Mucosa of stomach (tissue), 1 donor: ENCODE measurements around the gene PLA2G4A.

Experiments
- H3K27me3 ChIP-seq: one replicate; pipeline ENCODE4 v1.7.0; 2013; ENCODE audit warnings: mild to moderate bottlenecking, low read length; ENCODE audit not compliant: control insufficient read depth, insufficient read depth
- H3K36me3 ChIP-seq: one replicate; pipeline ENCODE4 v1.7.0; 2013; ENCODE audit warnings: low read length; ENCODE audit not compliant: control insufficient read depth, insufficient read depth
- H3K4me1 ChIP-seq: one replicate; pipeline ENCODE4 v1.7.0; 2013; ENCODE audit warnings: mild to moderate bottlenecking, low read length; ENCODE audit not compliant: control insufficient read depth, insufficient read depth
- H3K4me3 ChIP-seq: one replicate; pipeline ENCODE4 v1.7.0; 2013; ENCODE audit warnings: low read length
- H3K9ac ChIP-seq: one replicate; pipeline ENCODE4 v1.7.0; 2013; ENCODE audit warnings: mild to moderate bottlenecking, low read length, moderate library complexity
- H3K9me3 ChIP-seq: one replicate; pipeline ENCODE4 v1.7.0; 2013; ENCODE audit warnings: mild to moderate bottlenecking, low read length, moderate library complexity; ENCODE audit not compliant: control insufficient read depth
- donor health status: Pancreatic carcinoma.

PLA2G4A gene

DNA sequence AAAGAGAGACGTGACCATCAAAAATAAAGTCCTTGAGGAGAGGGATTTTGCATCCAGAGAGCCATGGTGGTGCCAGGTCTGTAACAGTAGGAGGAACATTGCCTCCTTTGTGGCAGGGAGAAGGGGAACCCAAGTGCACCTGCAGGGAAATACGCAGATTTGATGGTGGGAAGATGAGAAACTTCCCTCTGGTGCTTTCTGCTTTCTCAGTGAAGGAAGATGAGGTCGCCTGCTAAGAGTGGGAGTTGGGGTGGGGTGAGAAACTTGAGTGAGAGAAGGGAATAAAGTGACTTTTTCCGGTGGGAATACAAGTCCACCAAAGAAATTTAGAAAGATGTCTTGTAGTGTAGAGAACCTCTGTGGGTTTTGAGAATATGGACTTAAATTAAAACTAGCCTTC is 9.1 kb downstream of the PLA2G4A start:
- H3K9ac ChIP-seq: no peak overlapping the region
- no peaks in the 10 kb centered on the region for H3K27me3 ChIP-seq
- H3K36me3 ChIP-seq: no peaks in the 10 kb centered on the region
- no peak overlapping the region for H3K4me3 ChIP-seq
- H3K4me1 ChIP-seq: peaks cover 26% of the 10 kb centered on the region
- H3K9me3 ChIP-seq: no peaks in the 10 kb centered on the region

DNA sequence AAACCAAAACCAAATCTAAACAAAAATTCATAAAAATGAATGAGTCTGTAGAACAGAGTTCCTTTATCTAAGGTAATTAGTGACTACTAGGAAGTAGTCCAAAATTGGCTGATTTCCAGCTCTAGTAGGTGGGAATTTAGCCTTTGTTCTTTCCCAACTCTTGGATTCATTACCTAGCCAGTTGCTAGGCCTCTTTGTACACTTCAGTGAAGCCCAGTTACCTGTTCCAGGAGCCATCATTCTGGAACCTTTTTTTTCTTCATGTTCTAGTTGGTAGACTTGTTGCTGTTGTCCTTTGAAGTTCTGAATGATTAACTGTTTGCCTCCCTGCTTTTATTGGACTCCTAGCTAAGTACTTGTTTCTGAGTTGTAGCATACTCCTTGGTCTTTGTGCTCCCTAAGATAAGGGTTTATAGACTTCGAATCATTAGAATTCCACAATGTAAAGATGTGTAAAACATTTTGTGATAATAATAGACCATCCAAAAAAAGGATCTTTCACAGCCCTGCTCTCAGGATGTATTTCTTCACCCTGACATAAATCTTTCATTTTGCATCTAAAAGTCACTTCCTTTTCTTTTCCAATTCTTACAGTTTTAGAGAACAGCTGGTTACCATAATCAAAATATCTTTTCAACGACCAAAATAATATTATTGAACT is 9.8 kb downstream of the PLA2G4A start:
- no peaks in the 10 kb centered on the region for H3K9me3 ChIP-seq
- no peak overlapping the region for H3K9ac ChIP-seq
- no peaks in the 10 kb centered on the region for H3K36me3 ChIP-seq
- peaks cover 31% of the 10 kb centered on the region for H3K4me1 ChIP-seq
- H3K27me3 ChIP-seq: no peaks in the 10 kb centered on the region
- H3K4me3 ChIP-seq: no peak overlapping the region

DNA sequence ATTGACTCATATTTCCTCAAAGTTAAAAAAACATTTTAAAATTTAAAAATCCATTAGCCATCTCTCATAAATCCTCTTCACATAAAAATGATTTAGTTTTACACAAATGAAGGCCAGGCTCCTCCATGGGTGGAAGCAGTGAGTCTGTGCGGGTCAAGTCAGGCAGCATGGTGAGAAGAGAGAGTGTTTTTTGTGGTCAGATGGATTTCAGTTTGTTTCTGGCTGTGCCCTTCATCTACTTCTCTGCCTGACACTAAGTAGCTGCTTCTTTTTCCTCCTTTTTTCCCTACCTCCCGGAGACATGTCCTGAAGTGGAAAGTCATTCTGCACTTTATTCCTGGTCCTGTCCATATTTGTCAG is 10.3 kb downstream of the PLA2G4A start:
- no peaks in the 10 kb centered on the region for H3K27me3 ChIP-seq
- H3K4me3 ChIP-seq: no peak overlapping the region
- no peaks in the 10 kb centered on the region for H3K9me3 ChIP-seq
- H3K36me3 ChIP-seq: no peaks in the 10 kb centered on the region
- no peak overlapping the region for H3K9ac ChIP-seq
- H3K4me1 ChIP-seq: peaks cover 31% of the 10 kb centered on the region

DNA sequence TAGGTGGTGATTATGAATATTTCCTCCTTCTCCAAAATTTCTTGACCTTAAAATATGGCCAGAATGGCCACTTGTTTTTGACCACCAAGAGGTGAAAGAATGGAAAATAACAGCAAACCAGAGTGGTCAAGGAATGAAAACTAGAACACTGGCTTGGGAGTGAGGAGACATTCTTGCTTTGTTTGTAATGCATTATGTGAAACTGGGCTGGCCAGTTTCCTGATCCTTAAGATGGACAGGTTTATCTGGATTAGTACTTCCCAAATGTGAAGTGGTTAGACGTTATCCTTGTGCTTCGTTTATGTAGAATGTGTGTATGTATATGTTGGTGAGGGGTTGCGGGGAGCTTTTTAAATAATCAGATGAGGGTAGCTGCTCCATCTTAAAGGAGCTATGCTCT is 12.8 kb downstream of the PLA2G4A start:
- H3K4me3 ChIP-seq: no peak overlapping the region
- H3K4me1 ChIP-seq: peaks cover 31% of the 10 kb centered on the region
- H3K9ac ChIP-seq: no peak overlapping the region
- H3K27me3 ChIP-seq: no peaks in the 10 kb centered on the region
- H3K9me3 ChIP-seq: no peaks in the 10 kb centered on the region
- no peaks in the 10 kb centered on the region for H3K36me3 ChIP-seq

DNA sequence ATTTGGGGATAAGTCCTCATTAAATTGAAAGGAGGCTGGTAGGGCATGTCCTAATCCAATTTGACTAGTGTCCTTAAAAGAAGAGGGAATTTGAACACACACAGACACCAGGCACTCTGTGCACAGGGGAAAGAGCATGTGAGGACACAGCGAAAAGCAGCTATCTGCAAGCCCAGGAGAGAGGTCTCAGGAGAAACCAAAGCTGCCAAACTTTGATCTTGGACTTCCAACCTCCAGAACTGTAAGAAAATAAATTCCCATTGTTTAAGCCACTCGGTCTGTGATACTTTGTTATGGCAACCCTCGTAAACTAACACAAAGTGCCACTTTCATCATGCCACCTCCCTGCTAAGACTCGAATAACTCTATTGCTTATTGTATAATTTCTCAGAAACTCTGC is 13.8 kb downstream of the PLA2G4A start:
- Histone ChIP-seq H3K9ac (no peak overlapping the region), H3K27me3 (no peaks in the 10 kb centered on the region), H3K36me3 (no peaks in the 10 kb centered on the region), H3K4me3 (no peak overlapping the region), H3K9me3 (no peaks in the 10 kb centered on the region), H3K4me1 (peaks cover 31% of the 10 kb centered on the region)

DNA sequence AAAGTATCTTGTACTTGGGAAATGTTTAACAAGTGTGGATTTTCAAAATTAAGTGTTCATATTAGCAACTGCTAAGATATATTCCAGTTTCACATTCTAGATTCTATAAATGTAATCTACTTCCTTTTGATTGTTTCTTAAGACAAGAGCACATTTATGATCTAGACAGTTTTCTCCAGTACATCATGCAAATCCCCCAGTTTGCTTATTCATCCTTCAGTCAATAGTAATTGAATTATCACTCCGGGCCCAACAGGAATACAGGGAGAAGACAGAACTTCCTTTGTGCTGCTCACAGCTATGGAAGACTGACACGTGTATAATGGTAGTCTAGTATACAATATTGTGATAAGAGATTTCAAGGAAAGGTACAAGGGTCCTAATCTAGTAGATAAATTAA is 14.5 kb downstream of the PLA2G4A start:
- Histone ChIP-seq H3K9ac (no peak overlapping the region), H3K36me3 (no peaks in the 10 kb centered on the region)

DNA sequence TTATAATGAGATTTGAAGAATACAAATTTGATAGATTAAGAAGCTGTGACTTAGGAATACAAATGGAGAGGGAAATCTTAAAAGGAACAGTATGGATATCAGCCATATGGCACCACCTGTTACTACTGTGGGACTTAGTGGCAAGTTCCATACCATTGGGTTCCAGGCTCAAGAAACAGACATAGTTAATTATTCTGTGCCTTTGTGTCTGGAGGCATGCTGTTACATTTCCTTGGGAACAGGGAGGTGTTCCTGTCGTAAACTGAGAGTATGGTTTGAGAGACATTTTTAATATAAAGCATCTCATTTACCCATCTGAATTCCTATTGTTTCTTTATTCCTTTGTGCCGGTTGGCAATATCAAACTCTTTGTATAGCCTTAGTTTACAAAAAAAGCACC is 15.2 kb downstream of the PLA2G4A start:
- Histone ChIP-seq H3K27me3 (no peaks in the 10 kb centered on the region), H3K36me3 (no peaks in the 10 kb centered on the region), H3K9me3 (no peaks in the 10 kb centered on the region), H3K9ac (no peak overlapping the region), H3K4me3 (no peak overlapping the region), H3K4me1 (peaks cover 34% of the 10 kb centered on the region)

More for the DNA sequence above, 14.5 kb downstream of the PLA2G4A start:
- Histone ChIP-seq H3K4me3 (no peak overlapping the region), H3K4me1 (peaks cover 33% of the 10 kb centered on the region), H3K27me3 (no peaks in the 10 kb centered on the region), H3K9me3 (no peaks in the 10 kb centered on the region)

DNA sequence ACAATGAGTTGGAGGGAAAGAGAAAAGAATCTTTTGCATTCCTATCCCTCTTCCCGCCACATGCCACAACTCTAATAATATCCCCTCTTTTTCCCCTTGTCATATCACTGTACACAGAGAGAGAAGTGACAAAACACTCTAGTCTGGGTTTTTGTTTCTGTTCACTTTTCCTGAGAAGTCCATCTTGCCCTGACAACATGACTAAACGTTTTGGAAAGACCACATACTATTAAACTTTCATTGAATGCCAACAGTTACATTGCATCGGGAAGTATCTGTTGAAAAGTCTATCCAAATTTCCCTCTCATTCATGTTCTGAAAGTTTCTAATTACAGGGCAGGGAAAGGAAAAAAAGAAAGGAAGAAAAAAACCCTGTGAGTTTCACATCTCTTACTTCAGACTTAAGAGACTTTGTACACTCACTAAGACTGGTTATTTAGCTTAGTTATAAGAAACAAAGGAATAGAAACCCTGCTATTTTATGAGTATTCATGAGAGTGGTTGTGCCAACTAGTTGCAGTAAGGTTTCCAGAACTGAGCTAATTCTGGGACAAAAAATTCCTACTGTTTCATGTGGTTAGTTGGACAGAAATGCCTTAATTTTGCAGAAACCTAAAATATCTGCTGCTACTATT is 16.9 kb downstream of the PLA2G4A start:
- no peak overlapping the region for H3K4me3 ChIP-seq
- H3K36me3 ChIP-seq: no peaks in the 10 kb centered on the region
- peaks cover 38% of the 10 kb centered on the region for H3K4me1 ChIP-seq
- no peaks in the 10 kb centered on the region for H3K9me3 ChIP-seq
- H3K27me3 ChIP-seq: no peaks in the 10 kb centered on the region
- H3K9ac ChIP-seq: no peak overlapping the region

DNA sequence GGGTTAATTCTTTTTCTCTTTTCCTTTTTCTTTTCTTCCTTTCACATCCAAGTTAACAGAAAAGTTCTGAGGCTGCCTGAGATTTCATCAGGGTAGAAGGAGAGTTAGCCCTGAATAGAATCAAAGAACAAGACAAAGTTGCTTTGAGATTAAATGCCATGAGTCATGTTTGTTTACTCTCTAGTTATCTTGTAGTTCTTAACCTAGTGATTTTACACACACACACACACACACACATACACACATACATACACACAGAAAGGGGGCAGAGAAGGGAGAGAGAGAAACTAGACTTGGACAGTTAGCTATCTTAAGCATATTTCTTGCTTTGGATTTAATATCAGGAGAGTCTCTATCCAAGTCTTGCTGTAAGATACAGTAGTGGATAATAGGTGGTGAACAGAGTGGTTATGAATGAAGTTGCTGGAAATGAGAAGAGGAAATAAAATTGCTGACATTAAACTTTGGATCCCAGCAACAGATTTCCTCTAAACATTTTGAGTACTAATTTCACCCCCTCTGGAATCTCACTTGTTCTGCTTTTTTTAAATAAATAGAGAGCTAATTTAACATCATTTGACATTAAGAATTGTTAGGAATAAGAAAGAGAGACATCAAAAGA is 19.9 kb downstream of the PLA2G4A start:
- Histone ChIP-seq H3K9me3 (no peaks in the 10 kb centered on the region), H3K4me3 (no peak overlapping the region), H3K9ac (no peak overlapping the region), H3K36me3 (no peaks in the 10 kb centered on the region), H3K27me3 (no peaks in the 10 kb centered on the region), H3K4me1 (peaks cover 23% of the 10 kb centered on the region)

DNA sequence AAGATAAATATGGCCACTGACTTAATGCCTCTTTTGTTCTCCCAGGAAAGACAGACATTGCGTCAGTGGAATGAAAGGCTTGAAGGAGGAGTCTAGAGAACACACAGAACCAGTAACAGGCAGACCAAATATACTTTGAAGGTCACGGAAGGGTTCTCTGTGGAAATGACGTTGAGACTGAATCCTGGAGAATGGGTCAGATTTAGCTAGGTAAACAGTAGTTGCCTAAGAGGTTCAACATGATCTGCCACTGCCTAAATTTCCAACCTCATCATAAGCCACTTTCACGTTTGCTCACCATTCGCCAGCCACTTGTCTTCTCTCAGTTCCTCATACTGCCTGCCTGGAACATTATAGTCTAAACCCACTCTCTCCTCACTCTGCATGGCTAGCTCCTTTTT is 20.5 kb downstream of the PLA2G4A start:
- Histone ChIP-seq H3K4me3 (no peak overlapping the region), H3K4me1 (peaks cover 23% of the 10 kb centered on the region), H3K36me3 (no peaks in the 10 kb centered on the region), H3K9ac (no peak overlapping the region), H3K9me3 (no peaks in the 10 kb centered on the region), H3K27me3 (no peaks in the 10 kb centered on the region)

DNA sequence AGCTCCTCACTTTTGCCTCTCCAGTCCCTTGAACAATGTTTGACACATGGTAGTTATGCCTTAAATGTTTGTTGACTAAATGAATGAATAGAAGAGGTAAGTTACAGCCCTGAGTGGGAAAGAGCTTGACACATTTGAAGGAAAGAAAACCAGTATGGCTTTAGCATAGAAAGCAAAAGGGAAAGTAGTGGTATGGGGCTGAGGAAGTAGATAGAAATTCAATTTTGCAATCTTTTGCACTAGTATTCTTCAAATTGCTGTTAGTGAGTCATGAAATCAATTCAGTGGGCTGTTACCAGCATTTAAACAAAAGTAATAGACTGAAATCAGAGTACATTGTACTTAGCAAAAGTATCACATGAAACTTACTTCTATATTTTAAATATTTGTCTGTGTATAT is 21.1 kb downstream of the PLA2G4A start:
- Histone ChIP-seq H3K4me3 (no peak overlapping the region), H3K27me3 (no peaks in the 10 kb centered on the region), H3K4me1 (peaks cover 23% of the 10 kb centered on the region), H3K36me3 (no peaks in the 10 kb centered on the region), H3K9me3 (no peaks in the 10 kb centered on the region), H3K9ac (no peak overlapping the region)

DNA sequence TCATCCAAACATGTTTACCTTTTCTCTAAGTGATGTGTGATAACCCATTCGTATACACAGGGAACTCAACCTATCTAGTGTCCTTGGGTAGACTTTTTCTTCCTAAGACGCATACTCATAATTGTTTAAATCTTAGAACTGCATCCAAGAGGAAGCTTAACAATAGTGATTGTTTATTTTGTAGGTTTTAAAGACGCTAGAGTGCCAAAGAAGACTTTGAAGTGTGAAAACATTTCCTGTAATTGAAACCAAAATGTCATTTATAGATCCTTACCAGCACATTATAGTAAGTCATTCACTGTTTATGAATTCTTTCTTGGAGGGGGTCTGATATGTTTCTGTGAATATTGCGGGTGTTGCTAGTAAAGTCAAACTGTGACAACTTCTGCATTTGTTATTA is 25.4 kb downstream of the PLA2G4A start:
- Histone ChIP-seq H3K27me3 (no peaks in the 10 kb centered on the region), H3K9me3 (no peaks in the 10 kb centered on the region), H3K9ac (no peak overlapping the region), H3K36me3 (no peaks in the 10 kb centered on the region), H3K4me1 (peaks cover 7% of the 10 kb centered on the region), H3K4me3 (no peak overlapping the region)
